Astrocyte (in vitro differentiated cells and primary cell): ENCODE measurements around the gene DPEP3.
"Not testable (repeated sequence)": the region's sequence is repeated elsewhere in the genome, so short reads cannot be mapped to it uniquely, and the experiment has no call there.

ENCODE experiments used
- CTCF ChIP-seq: IDR thresholded peaks from 2 replicates; pipeline ENCODE4 v1.5.1; 2011; ENCODE audit warnings: low read depth, mild to moderate bottlenecking, inconsistent platforms, low read length, moderate library complexity; ENCODE audit not compliant: insufficient read depth
- EZH2 ChIP-seq: IDR thresholded peaks from 2 replicates; pipeline ENCODE4 v1.6.1; 2012; ENCODE audit warnings: mild to moderate bottlenecking, low read length, inconsistent platforms; ENCODE audit not compliant: insufficient read depth

DNA sequence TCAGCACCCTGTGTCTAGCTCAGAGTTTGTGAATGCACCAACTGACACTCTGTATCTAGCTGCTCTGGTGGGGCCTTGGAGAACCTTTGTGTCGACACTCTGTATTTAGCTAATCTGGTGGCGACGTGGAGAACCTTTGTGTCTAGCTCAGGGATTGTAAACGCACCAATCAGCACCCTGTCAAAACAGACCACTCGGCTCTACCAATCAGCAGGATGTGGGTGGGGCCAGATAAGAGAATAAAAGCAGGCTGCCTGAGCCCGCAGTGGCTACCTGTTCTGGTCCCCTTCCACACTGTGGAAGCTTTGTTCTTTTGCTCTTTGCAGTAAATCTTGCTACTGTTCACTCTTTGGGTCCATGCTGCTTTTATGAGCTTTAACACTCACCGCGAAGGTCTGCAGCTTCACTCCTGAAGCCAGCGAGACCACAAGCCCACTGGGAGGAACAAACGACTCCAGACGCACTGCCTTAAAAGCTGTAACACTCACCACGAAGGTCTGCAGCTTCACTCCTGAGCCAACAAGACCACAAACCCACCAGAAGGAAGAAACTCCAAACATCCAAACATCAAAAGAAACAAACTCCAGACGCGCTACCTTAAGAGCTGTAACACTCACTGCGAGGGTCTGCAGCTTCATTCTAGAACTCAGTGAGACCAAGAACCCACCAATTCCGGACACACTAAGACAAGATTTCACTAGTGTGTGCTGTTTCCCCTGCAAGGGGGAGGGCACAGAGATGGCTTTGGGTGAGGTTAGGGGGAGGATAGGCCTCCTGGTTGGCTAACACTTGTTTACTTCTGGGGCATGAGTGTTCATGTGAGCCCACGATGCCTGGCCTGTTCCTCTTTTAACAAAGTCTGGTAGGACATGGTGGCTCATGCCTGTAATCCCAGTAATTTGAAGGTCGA lies 18.7 kb upstream of the DPEP3 start, which contains the start of gene DPEP2:
- TF ChIP-seq EZH2, CTCF: not testable (repeated sequence)
